ENCODE measurements around the gene FMN1.

FMN1 gene

GRCh38 chr15:33115191-33115861, 79.2 kb downstream of the FMN1 start:
- DNase-seq = no peak

GRCh38 chr15:33114374-33114717, 80.2 kb downstream of the FMN1 start:
- no peak for DNase-seq

GRCh38 chr15:33113666-33114373, 80.7 kb downstream of the FMN1 start:
- no peak for DNase-seq

DNA sequence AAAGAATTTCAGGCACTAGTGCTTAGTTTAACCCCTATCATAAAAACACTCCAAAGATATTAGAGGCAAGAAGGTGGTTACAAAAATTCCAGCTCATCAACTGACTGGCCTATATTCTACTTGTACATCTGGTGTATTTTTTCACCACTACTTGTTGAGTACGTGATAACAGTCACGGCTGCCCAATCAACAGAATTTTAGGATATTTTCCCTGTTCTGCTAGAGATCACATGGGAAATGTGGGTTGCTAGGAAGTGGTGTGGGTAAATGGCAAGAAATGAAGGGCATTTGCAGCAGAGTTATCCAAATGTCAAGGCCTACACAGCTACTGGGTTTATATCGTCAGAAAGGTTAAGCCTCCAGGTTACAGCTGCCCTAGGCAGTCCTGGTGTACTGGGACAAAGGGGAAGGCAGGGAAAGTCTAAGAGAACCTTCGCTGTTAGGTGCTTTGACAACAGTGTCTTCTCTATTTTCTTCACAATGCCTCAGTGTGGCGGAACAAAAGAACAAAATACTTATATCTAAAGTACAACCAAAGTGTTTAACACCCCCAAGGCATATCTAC, 81.9 kb downstream of the FMN1 start:
- no peak for DNase-seq

DNA sequence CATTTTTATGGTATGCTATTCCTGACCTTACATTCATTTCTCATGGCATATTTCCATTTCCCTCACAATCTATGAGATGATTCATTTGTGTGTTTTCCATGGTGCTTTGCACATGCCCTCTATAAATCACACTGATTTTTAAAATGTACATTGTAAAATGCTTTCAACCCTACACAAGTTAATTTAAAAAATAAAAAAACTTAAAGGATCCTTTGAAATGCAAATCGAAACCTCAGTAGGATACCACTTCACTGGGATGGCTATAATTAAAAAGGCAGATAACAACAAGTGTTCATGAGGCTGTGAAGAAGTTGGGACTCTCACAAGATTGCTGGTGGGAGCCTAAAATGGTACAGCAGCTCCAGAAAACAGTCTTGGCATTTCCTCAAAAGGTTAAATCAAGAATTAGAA, 83.5 kb downstream of the FMN1 start:
- no peak for DNase-seq

- no peak for DNase-seq
These were observed 85.2 kb downstream of the FMN1 start for GRCh38 chr15:33109345-33109744.

GRCh38 chr15:33108518-33108917, 86.0 kb downstream of the FMN1 start:
- DNase-seq = no peak

DNA sequence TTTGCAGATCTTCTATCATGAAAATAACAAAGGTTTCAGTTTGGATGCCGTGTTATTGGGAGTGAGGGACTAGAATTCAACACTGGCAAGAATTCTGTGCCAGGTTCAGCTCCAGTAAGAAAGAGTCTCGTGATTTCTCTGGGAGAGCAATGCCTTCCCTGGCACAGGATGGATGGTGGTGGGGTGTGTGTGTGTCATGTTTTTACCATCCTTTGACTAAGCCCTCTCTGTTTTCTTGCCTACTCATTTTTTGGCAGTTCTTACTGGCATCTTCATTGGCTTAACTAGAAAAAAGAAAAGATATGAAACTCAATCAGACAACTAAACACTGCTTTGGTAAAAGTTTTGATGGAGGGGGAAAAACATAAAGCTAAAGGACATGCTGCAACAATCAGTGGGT, 86.6 kb downstream of the FMN1 start:
- DNase-seq = no peak

GRCh38 chr15:33104212-33104611, 90.3 kb downstream of the FMN1 start:
- peak; percentile 56 for DNase-seq

- no peak for DNase-seq
These were observed 93.5 kb downstream of the FMN1 start for GRCh38 chr15:33101036-33101435.

GRCh38 chr15:33100314-33100713, 94.2 kb downstream of the FMN1 start:
- DNase-seq = no peak

DNA sequence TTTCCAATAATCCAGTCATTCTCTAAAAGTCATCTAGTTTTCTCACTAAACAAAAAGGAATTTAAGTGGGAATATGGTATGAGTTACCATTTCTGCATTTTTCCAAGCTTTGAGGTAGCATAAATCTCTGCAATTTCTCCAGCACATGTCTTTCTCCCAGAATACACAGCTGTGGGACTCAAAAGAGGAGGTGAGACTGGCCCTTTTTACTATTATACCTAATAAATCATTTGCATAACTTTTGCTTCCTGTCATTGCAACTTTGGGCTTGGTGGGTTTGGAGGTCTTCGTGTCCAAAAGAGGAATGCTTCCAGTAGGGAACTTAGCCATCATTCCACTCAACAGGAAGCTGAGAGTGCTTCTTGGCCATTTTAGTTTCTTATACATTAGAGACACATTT, 94.8 kb downstream of the FMN1 start:
- no peak for DNase-seq

DNA sequence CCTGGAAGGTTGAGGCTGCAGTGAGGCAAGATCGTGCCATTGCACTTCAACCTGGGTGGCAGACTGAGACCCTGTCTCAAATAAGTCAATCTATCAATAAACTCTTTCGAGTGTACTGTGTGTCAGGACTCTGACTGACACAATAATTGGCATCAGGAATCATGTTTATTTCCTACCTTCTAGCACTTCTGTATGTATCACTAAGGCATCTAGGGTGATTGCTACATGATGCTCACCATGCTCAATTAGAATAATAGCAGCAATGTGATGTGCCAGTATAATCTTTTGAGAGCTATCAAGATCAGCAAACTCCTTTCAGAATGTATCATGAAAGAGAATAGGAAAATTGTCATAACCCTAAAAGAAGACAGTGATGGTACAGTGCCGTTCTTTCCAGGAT, 95.3 kb downstream of the FMN1 start:
- DNase-seq = no peak

- DNase-seq = no peak
These were observed 96.1 kb downstream of the FMN1 start for GRCh38 chr15:33098094-33099058.

- no peak for DNase-seq
These were observed 98.4 kb downstream of the FMN1 start for GRCh38 chr15:33096134-33096533.

- no peak for DNase-seq
These were observed 98.9 kb downstream of the FMN1 start for GRCh38 chr15:33095641-33096040.

DNA sequence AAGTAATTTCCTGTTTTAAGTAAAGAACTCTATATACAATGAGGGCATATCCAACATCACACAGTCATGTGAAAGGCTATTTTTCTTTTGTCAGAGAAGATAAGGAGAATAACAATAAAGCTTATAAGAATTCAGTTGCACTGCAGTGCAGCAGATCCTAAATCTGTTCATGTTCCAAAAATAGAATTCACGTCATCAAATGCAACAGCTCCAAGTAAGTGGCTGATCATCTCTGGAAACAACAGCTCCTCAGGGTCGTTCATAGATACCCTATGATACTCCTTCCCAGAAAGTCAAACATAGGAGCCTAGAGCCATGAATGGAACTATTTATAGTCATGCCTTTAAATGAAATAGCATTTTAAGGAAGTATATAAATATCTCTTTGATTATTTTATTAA, 100.2 kb downstream of the FMN1 start:
- DNase-seq = no peak

DNA sequence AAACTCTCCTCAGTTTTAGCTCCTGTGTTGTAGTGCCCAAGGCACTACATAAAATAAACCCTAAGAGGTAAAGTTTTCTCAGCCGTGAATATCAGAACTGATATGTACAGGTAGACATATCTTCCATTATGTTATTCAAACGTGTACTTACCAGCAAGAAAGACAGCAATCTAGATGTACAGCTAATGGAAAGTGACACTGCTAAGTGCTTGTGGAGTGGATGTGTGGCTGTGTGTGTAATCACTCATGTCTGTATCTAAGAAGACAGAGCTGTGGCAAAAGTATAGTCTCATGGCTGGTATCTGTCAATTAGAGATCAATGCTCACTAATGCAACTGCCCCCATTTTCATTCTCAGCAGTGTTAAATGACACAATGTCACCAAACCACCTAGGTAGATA, 101.3 kb downstream of the FMN1 start:
- DNase-seq = no peak

- no peak for DNase-seq
These were observed 102.4 kb downstream of the FMN1 start for GRCh38 chr15:33091983-33092693.

- no peak for DNase-seq
These were observed 104.4 kb downstream of the FMN1 start for GRCh38 chr15:33089878-33090757.

DNA sequence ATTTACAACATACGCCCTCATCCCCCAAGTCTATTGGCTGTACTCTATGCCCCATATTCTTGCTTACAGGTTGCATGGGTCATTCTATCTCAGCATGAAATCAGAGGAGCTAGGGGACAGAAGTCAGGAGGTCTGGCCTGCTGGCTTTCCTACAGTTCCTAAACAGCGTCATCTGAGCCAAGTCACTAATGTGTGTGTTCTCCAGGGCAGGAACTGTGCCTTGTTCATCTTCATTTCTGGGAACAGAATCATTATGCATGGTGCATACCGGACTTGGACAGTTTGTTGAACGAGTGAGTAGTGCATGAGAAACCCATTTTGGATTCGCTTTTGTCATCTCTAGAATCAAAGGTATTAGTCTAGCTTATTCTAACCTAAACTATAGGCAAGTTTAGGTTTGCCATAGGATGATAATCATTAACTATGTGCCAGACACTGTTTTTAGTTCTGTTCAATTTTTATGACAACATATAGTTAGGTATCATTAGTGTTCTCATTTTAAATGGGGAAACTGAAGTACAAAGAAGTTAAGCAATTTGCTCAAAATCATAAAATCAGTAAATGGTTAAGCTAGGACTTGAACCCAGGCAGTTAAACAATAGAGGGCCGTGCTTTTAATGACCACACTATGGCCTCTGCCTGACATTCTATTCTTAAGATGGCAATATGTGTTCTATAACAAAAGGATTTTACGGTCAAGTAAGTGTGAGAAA, 105.2 kb downstream of the FMN1 start:
- no peak for DNase-seq
